ENCODE results near the gene LARGE1. TPM values are rescaled to one million over a fixed set of nuclear protein-coding genes. Genes with fewer than 3 reads are reported as not detected.

The LARGE1 gene
- total and polyA plus RNA-seq, 2 of the 8 experiments (the other 6 are each of a cell fraction or from before 2014, with no cell fraction given), result 43.7 to 83.0 TPM

- WGBS, 2 experiments (ENCODE audit: extremely low coverage in 1 of 2, insufficient coverage in 1 of 2, insufficient read length in 1 of 2, insufficient replicate concordance in 2 of 2, low coverage in 1 of 2, low lambda C conversion rate in 2 of 2, missing lambda C conversion rate in 1 of 2), result 90% methylated on average over 7 of the region's 7 CpGs; no CpG with 5 or more reads in 1 of the 2 experiments
- no peak overlapping the region for H3K18ac ChIP-seq (ENCODE audit: extremely low read depth, low read length)
- no peaks in the 10 kb centered on the region for H3K9me3 ChIP-seq (ENCODE audit: insufficient read depth in 2 of 2, low read depth in 1 of 2, low read length in 1 of 2)
- ChIA-PET CTCF (ENCODE audit: partially characterized antibody) (interaction anchor here (1.0 kb wide), 1 partner anchor 226 kb away, joined by 4 read pairs; no protein-coding TSS in a partner anchor), POLR2A (ENCODE audit: partially characterized antibody) (interaction anchor here (0.6 kb wide), 1 partner anchor 427 kb away, joined by 3 read pairs; no protein-coding TSS in a partner anchor)
- H3K4me2 ChIP-seq (ENCODE audit: insufficient read depth in 1 of 2, low read depth in 2 of 2, low read length in 2 of 2), result no peak overlapping the region
- H3K4me3 ChIP-seq (ENCODE audit: extremely low read depth in 1 of 4, insufficient read depth in 2 of 4, low read depth in 3 of 4, low read length in 4 of 4), result no peak overlapping the region
- no peak overlapping the region for H4K5ac ChIP-seq (ENCODE audit: insufficient read length, low read depth, low read length)
- H3K23me2 ChIP-seq (ENCODE audit: low read depth, low read length), result no peaks in the 10 kb centered on the region
- peaks cover 0 to 10% (median 1%) of the 10 kb centered on the region in 4 experiments; a peak in 2 of 8 replicates for H3K36me3 ChIP-seq (ENCODE audit: control insufficient read depth in 2 of 4, insufficient read depth in 4 of 4, low read length in 3 of 4)
- no peak for DNase-seq (ENCODE audit: low read depth in 1 of 2, low spot score in 2 of 2)
- H4K91ac ChIP-seq (replicated peaks; ENCODE audit: insufficient read length, low read length), result no peak overlapping the region
- no peak overlapping the region for H3K23ac ChIP-seq (ENCODE audit: insufficient read length)
- H3K9ac ChIP-seq (replicated peaks in 1 of 4; ENCODE audit: extremely low read depth in 1 of 4, low read depth in 3 of 4, low read length in 3 of 4), result no peak overlapping the region
- H2BK20ac ChIP-seq (ENCODE audit: low read length), result no peak overlapping the region
- H2BK120ac ChIP-seq (replicated peaks; ENCODE audit: low read depth, low read length), result no peak overlapping the region
- no peak overlapping the region for H3K4ac ChIP-seq (replicated peaks; ENCODE audit: insufficient read length, low read depth, low read length)
- H2AK5ac ChIP-seq (ENCODE audit: low read depth, low read length), result no peak overlapping the region
- H4K8ac ChIP-seq (ENCODE audit: extremely low read depth, insufficient read depth, low read length), result no peak overlapping the region
- H2AFZ ChIP-seq (ENCODE audit: low read length), result no peak overlapping the region
- no peak overlapping the region for H2BK5ac ChIP-seq (ENCODE audit: low read depth, low read length)
- no peak overlapping the region for H3K14ac ChIP-seq (ENCODE audit: insufficient read length)
- peaks cover 17% of the 10 kb centered on the region for H3K79me1 ChIP-seq (ENCODE audit: low read depth, low read length)
- no peaks in the 10 kb centered on the region for H3K27me3 ChIP-seq (replicated peaks in 1 of 4; ENCODE audit: control insufficient read depth in 3 of 4, extremely low read depth in 1 of 4, insufficient read depth in 3 of 4, low read length in 3 of 4)
- no peak overlapping the region for H2BK15ac ChIP-seq (ENCODE audit: low read length)
- H3K4me1 ChIP-seq (replicated peaks in 1 of 4; ENCODE audit: control insufficient read depth in 3 of 4, insufficient read depth in 4 of 4, low read length in 3 of 4), result peaks cover 0 to 2% (median 0%) of the 10 kb centered on the region in 4 experiments; a peak in 2 of 7 replicates
- FAIRE-seq, result no peak
- H3K79me2 ChIP-seq (ENCODE audit: control insufficient read depth in 1 of 2, insufficient read depth in 2 of 2, low read length in 2 of 2), result peaks cover 0 to 84% of the 10 kb centered on the region in 2 experiments
- no peak overlapping the region for H2BK12ac ChIP-seq (ENCODE audit: low read depth, low read length)
- no peak overlapping the region for H3K56ac ChIP-seq (replicated peaks; ENCODE audit: insufficient read length, low read depth, low read length)
- no peak overlapping the region for H3K27ac ChIP-seq (ENCODE audit: low read depth, low read length)
- peaks cover 3 to 9% of the 10 kb centered on the region in 2 experiments for H4K20me1 ChIP-seq (replicated peaks in 1 of 2; ENCODE audit: control insufficient read depth in 1 of 2, insufficient read depth in 2 of 2, low read length in 2 of 2)
- no peak for TF ChIP-seq PHF8 (conservative IDR thresholded peaks at IDR 0.05; ENCODE audit: low read depth, low read length)
- TF ChIP-seq TCF12 (IDR thresholded peaks at IDR 0.05; ENCODE audit: low read depth, low read length), result no peak
- no peak for TF ChIP-seq SUZ12 (IDR thresholded peaks at IDR 0.05; ENCODE audit: low read length)
- no peak for TF ChIP-seq SIX5 (IDR thresholded peaks at IDR 0.05; ENCODE audit: low read depth, low read length)
- TF ChIP-seq POU5F1 (IDR thresholded peaks at IDR 0.05; ENCODE audit: low read depth, low read length), result no peak
- TF ChIP-seq RFX5 (IDR thresholded peaks at IDR 0.05; ENCODE audit: borderline replicate concordance, low read depth, low read length), result no peak
- no peak for TF ChIP-seq USF2 (IDR thresholded peaks at IDR 0.05; ENCODE audit: low read length)
- TF ChIP-seq RAD21 (IDR thresholded peaks at IDR 0.05 in 1 of 2, conservative IDR thresholded peaks at IDR 0.05 in 1 of 2; ENCODE audit: low read depth in 2 of 2, low read length in 2 of 2), result no peak
- TF ChIP-seq POLR2AphosphoS5 (IDR thresholded peaks at IDR 0.05; ENCODE audit: low read depth, low read length), result no peak
- no peak for TF ChIP-seq GTF2F1 (IDR thresholded peaks at IDR 0.05; ENCODE audit: borderline replicate concordance, low read depth, low read length)
- TF ChIP-seq CTBP2 (IDR thresholded peaks at IDR 0.05; ENCODE audit: borderline replicate concordance, insufficient read depth, insufficient read length, low read length), result no peak
Observed at GRCh38 chr22:33745501-33745900, 174.8 kb downstream of the LARGE1 start.
